Superior temporal gyrus (tissue), 1 donor: ENCODE results near the gene RASGRF1.

ENCODE experiments used
- DNase-seq: peaks from one replicate; pipeline ENCODE4 v3.0.0-alpha.2; 2016; ENCODE audit errors: extremely low spot score

The RASGRF1 gene

GRCh38 chr15:78960308-78960707, 130.3 kb downstream of the RASGRF1 start:
- no peak for DNase-seq

- no peak for DNase-seq
Measured at GRCh38 chr15:78959360-78959759, 131.2 kb downstream of the RASGRF1 start.

GRCh38 chr15:78957416-78958093, 133.0 kb downstream of the RASGRF1 start:
- DNase-seq = no peak

GRCh38 chr15:78956937-78957336, 133.6 kb downstream of the RASGRF1 start:
- DNase-seq = no peak

- DNase-seq = no peak
Measured at GRCh38 chr15:78955355-78955754, 135.2 kb downstream of the RASGRF1 start.

DNA sequence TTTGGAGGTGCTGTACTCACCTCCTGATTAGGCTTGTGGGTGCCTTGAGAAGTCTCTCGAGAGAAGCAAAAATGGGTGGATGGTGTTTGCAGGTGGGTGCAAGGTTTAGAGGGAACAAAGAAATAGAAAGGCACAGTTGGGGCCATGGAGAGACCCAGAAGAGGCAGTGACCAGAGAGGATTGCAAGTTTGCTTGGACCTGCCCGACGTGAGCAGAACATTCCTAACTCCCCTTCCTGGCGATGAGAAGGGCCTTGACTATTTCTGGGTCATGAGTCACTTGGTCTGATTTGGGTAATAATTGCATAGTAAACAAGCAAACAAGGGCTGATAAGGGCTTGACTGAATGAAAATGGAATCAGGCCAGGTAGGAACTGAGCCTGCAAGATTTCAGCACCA, 138.7 kb downstream of the RASGRF1 start:
- DNase-seq = no peak

DNA sequence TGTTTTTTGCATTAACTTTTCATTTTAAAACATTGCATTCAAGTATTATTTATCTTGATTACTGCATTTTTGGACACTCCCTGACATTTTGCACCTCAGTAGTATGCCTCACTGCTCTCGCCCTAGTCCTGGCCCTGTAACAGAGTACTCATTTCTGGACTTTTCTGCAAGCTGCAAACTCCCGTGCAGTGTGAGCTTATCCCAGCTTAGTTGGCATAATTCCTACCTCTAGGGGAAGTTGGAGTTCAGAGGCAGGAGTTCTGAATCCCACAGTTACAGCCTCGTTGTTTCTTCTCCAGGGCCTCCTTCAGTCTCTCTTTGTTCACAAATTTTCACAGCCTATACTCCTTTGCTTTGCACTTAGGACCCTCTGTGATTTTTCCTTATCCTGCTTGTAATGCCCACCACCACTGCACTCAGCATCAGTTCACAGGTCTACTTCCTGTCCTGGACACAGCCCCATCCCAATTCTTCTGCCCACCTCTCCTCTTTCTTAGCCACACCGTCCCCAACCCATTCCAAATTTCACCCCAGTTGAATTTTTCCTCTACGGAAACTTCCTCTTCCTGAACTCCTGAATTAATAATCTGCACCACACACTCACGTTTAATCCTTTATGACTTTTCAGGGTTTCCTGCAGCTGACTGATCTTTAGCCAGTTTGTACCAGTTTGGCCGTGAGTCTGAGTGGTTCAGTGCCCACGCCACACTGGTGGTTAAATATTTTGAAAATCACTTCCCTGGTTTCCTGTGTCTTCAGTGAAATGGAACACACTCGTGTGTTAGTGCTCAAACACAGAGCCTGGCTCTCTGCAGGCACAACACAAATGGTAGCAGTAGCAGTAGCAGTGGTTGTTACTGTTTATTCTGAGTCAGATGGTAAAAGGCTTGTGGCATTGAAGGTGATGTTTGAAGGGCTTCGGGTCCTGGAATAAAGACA, 139.4 kb downstream of the RASGRF1 start:
- no peak for DNase-seq

DNA sequence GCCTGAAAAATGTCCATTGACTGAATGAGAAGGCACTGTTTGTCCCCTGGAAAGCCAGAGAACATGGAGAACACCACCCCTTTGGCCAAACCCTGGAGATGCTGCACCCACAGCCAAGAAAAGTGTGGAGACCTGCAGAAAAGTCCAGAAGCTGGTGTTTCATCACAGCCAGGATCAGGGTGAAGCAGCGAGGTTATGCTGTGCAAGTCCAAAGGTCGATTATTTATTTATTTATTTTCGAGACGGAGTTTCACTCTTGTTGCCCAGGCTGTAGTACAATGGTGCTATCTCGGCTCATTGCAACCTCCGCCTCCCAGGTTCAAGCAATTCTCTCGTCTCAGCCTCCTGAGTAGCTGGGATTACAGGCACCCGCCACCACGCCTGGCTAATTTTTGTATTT, 140.2 kb downstream of the RASGRF1 start:
- no peak for DNase-seq

DNA sequence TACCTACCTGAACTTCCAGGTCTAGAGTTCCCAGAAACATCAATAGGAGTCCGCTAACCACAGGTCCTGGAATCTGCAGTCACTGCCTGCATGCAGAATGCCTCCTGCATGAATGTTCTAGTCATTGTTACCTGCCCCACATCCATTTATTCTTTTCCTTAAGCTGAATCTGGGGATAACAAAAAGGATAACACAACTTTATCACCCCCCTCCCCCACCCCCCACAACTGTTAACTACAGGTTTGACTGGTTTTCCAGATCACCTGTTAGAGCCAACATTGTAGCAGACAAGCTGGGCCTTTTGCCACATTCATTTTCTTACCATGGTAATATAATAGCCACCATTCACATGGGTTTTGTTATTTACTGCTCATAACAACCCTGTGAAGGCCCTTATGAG, 141.1 kb downstream of the RASGRF1 start:
- DNase-seq = no peak

DNA sequence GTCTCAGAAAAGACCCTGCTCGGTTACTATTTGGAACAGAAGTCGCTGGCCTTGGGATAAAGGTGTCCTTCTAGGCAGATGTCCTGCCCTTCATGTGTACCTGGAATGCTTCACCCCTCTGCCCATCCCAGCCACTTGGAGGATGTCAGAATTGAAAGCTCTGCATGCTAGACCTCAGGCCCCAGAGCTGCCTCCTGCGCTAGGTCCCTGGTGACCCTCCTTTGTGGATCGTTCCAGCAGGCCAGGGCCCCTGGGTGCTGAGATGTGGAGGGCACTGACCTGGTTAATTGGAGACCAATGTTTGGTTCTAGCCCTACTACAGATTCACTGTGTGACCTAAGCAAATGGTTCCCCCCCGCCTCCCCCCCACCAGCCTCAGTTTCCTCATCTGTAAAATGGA, 143.1 kb downstream of the RASGRF1 start:
- DNase-seq = no peak

DNA sequence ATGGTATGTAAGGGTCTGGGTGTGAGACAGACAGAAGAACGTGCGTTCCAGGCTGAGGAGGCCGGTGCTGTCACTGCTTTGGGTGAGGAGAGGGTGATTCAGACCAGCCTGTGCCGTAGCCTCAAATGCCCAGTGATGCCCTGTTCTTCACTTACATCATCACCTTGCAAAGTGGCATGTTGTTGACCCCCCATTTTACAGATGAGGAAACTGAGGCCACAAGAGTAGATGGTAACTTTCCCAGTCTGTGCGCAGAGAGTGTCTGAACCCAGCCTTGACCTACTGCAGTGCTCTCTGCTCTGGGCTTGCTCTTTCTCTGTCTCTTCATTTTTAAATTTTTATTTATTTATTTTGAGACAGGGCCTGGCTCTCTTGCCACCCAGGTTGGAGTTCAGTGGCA, 144.1 kb downstream of the RASGRF1 start:
- DNase-seq = no peak

DNA sequence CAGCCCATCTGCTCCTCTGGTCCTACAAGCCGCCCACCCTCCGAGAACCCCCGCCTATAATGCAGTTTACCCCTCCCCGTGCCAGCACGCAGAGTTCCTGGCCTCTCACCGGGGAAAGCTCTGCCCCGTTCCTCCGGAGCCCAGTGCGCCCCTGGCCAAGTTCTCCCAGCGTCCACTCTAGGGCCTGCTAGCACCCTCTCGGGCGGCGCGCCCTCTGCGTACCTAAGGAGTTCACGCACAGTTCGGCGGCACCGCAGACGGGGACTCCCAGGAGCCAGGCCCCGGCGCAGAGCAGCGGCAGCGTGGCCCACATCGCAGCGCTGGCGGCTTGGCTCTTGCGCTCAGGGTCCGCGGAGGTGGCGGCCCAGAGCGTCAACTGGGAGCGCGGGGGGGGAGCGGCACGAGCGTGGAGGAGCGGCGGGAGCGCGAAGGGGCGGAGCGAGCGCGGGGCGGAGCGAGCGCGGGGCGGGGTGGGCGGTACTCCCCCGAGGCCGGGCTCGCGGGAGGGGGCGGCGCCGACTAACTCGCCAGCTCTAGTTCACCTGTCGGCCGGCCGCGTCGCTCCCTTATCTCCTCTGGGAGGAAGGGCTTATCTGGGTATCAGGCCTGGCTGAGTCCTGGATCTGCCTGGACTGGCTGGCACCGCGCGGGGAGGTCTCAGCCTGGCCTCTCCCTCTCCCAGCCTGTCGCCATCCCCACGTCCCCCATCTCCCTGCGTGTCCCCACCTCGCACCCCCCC, 145.7 kb downstream of the RASGRF1 start, which contains the start of gene CTSH:
Gene CTSH, minus strand, starts transcription at position 378 of the 739 bp plus-strand sequence. Its CDS starts 65 bp downstream, at position 313.
- DNase-seq = peak; percentile 42

DNA sequence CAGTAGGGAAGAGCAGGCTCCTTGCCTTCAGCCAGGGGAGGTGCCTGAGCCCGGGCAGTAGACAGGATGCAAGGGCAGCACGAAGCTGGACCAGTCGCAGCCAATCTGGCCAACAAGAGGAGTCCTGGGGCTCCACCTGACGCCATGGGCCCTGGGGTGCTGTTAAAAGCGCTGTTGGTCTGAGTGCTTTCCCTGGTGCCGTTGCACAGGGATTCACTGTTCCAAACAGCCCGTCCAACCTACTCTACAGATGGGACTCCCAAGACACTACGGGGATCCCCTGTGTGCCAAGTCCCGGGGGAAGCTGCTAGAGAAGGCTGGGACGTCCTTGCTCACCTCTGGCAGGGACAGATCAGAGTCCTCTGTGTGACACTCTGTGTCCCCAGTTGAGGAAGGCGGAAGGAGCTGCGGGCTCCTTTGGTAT, 146.4 kb downstream of the RASGRF1 start:
- DNase-seq = peak; percentile 13

DNA sequence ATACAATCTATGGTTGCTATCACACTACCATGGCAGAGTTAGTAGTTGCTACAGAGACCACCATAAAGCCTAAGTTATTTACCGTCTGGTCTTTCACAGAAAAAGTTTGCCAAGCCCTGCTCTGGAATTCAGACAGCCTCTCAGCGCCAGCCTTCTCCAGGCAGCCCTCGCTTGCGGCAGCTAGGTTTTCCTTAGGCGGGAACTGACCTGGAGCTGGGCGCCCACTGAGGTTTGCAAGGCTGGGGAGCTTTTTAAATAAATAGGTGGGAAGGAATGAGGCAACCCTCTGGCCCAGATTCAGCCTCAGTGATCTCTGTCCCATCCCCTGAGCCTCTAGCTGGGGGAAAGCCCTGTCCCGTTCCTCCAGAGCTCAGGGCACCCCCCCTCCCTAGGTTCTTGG, 146.9 kb downstream of the RASGRF1 start:
- DNase-seq = no peak

DNA sequence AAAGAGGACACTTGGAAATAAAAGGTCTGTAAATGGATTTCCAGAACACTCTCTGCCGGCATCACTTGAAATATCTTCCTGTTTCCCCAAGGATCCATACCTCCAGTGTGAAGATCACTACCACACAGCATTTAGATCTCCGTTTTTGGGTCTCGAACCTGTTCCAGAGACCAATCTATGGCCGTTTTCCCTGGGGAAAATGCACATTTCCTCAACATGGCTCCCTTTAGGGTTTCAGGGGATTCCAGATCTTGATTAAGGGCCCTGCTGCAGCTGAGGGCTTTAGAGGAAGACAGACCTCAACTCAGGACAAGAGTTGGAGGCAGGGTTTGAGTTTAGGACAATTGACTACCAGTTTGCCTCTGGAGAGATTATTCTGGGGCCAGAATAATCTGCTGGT, 147.8 kb downstream of the RASGRF1 start:
- no peak for DNase-seq

DNA sequence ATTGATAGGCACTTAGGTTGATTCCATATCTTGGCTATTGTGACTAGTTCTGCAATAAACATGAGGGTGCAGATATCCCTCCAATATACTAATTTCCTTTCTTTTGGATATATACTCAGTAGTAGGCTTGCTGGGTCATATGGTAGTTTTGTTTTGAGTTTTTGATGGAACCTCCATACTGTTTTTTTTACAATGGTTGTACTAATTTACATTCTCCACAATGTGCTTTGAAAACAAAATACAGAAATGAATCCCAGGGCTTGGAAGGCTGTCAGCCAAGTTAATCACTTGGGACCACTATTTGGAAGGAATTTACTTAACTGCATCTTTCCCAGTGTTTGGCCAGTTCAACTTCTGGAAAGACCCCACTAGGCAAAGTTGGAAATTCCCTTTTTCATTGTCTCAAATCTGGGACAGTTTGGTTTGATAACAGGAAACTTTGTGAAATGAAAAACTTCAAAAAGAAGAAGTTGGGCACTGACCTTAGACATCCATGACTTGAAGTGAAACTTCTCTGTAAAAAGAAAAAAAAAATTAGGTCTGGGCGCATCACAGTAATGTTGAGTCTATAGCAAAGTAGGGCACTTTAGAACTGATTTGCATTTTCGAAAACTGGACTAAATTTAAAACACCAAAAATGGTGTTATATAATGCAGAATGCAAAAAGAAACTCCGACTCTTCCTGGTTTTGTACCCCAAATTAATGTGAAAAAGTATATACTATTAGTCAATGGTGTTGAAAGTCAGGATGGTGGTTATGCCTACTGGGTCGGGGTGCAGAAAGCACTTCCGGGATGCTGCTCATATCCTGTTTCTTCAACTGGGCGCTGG, 151.7 kb downstream of the RASGRF1 start:
- peak; percentile 38 for DNase-seq

- DNase-seq = no peak
Measured at GRCh38 chr15:78937132-78937739, 153.3 kb downstream of the RASGRF1 start.

GRCh38 chr15:78934655-78935023, 155.9 kb downstream of the RASGRF1 start:
- no peak for DNase-seq

GRCh38 chr15:78933823-78934654, 156.5 kb downstream of the RASGRF1 start:
- no peak for DNase-seq
